Renal pelvis (tissue), 4 donors: ENCODE data around the gene ZYG11A. TPM values are rescaled to one million over a fixed set of nuclear protein-coding genes. Genes with fewer than 3 reads are reported as not detected.
"Not testable (repeated sequence)": the region's sequence is repeated elsewhere in the genome, so short reads cannot be mapped to it uniquely, and the experiment has no call there.

Experiments used
- DNase-seq: peaks from one replicate; pipeline ENCODE4 v3.0.0-alpha.2; 2013
- polyA plus RNA-seq, 3 donors: library from polyadenylated mRNA; unstranded; fragments of 120-200 nt; gene quantifications; one replicate each; pipeline ENCODE4 v1.2.1, GENCODE V29; 2013; ENCODE audit not compliant: insufficient read length in 3 of 3

Gene ZYG11A
- polyA plus RNA-seq, 3 donors, result 0.17 to 0.27 (median 0.18) TPM

GRCh38 chr1:52869727-52870126 lies 27.2 kb downstream of the ZYG11A start:
- not testable (repeated sequence) for DNase-seq

GRCh38 chr1:52876843-52877242 lies 34.3 kb downstream of the ZYG11A start:
- no peak for DNase-seq

GRCh38 chr1:52877554-52877953 lies 35.0 kb downstream of the ZYG11A start:
- no peak for DNase-seq

GRCh38 chr1:52880206-52880605 lies 37.6 kb downstream of the ZYG11A start:
- DNase-seq, result no peak

GRCh38 chr1:52887483-52887882 lies 44.9 kb downstream of the ZYG11A start:
- no peak for DNase-seq

GRCh38 chr1:52892424-52893215 lies 50.1 kb downstream of the ZYG11A start:
- no peak for DNase-seq

GRCh38 chr1:52899445-52899894 lies 56.9 kb downstream of the ZYG11A start:
- DNase-seq, result peak; percentile 29

GRCh38 chr1:52900402-52900801 lies 57.8 kb downstream of the ZYG11A start:
- no peak for DNase-seq

- no peak for DNase-seq
Observed at GRCh38 chr1:52901384-52901783, 58.8 kb downstream of the ZYG11A start.

- DNase-seq, result no peak
Observed at GRCh38 chr1:52904208-52904926, 61.8 kb downstream of the ZYG11A start.

GRCh38 chr1:52904927-52905698 lies 62.6 kb downstream of the ZYG11A start:
- no peak for DNase-seq

GRCh38 chr1:52906135-52906603 lies 63.6 kb downstream of the ZYG11A start:
- DNase-seq, result no peak

GRCh38 chr1:52907068-52907811 lies 64.7 kb downstream of the ZYG11A start:
- no peak for DNase-seq

- no peak for DNase-seq
Observed at GRCh38 chr1:52907812-52908153, 65.2 kb downstream of the ZYG11A start.

GRCh38 chr1:52911541-52911940 lies 69.0 kb downstream of the ZYG11A start:
- no peak for DNase-seq

GRCh38 chr1:52913014-52913413 lies 70.5 kb downstream of the ZYG11A start:
- DNase-seq, result no peak

- DNase-seq, result no peak
Observed at GRCh38 chr1:52913537-52913936, 71.0 kb downstream of the ZYG11A start.

GRCh38 chr1:52914463-52914862 lies 71.9 kb downstream of the ZYG11A start:
- no peak for DNase-seq

GRCh38 chr1:52915211-52915854 lies 72.8 kb downstream of the ZYG11A start:
- no peak for DNase-seq

- DNase-seq, result no peak
Observed at GRCh38 chr1:52915855-52916220, 73.3 kb downstream of the ZYG11A start.
